Measurements from ENCODE around the gene SPATA13.

The SPATA13 gene

GRCh38 chr13:24142453-24142852 is 18.1 kb upstream of the SPATA13 start:
- DNase-seq, result no peak

- DNase-seq, result no peak
Measured at GRCh38 chr13:24142886-24143285, 17.6 kb upstream of the SPATA13 start.

GRCh38 chr13:24145240-24145639 is 15.3 kb upstream of the SPATA13 start:
- DNase-seq, result no peak

GRCh38 chr13:24145674-24146073 is 14.8 kb upstream of the SPATA13 start:
- no peak for DNase-seq

GRCh38 chr13:24146961-24147569 is 13.5 kb upstream of the SPATA13 start:
- no peak for DNase-seq

GRCh38 chr13:24147570-24147963 is 13.0 kb upstream of the SPATA13 start:
- DNase-seq, result no peak

GRCh38 chr13:24148414-24149235 is 11.9 kb upstream of the SPATA13 start:
- no peak for DNase-seq

GRCh38 chr13:24149246-24150032 is 11.1 kb upstream of the SPATA13 start:
- no peak for DNase-seq

GRCh38 chr13:24150572-24150971 is 9.9 kb upstream of the SPATA13 start:
- DNase-seq, result no peak

- no peak for DNase-seq
Measured at GRCh38 chr13:24151864-24152263, 8.7 kb upstream of the SPATA13 start.

- DNase-seq, result no peak
Measured at GRCh38 chr13:24152292-24153214, 8.0 kb upstream of the SPATA13 start.

GRCh38 chr13:24153347-24153746 is 7.2 kb upstream of the SPATA13 start:
- no peak for DNase-seq

GRCh38 chr13:24153979-24154701 is 6.4 kb upstream of the SPATA13 start:
- no peak for DNase-seq

GRCh38 chr13:24159357-24159756 is 1.2 kb upstream of the SPATA13 start:
- no peak for DNase-seq

- DNase-seq, result peak; percentile 24
Measured at GRCh38 chr13:24161010-24161775, 673 bp downstream of the SPATA13 start.

- no peak for DNase-seq
Measured at GRCh38 chr13:24161980-24162525, 1.5 kb downstream of the SPATA13 start.

- DNase-seq, result no peak
Measured at GRCh38 chr13:24162604-24163003, 2.1 kb downstream of the SPATA13 start.

GRCh38 chr13:24165746-24166145 is 5.2 kb downstream of the SPATA13 start:
- DNase-seq, result no peak

- no peak for DNase-seq
Measured at GRCh38 chr13:24166561-24166960, 6.0 kb downstream of the SPATA13 start.

- DNase-seq, result no peak
Measured at GRCh38 chr13:24167666-24168391, 7.3 kb downstream of the SPATA13 start.

Data from T-helper 9 cell (primary cell).